ENCODE measurements around the gene TOM1L2.

- TF ChIP-seq POLR2A (IDR thresholded peaks at IDR 0.05; ENCODE audit: low read depth, low read length) (no peak), POLR2AphosphoS5 (IDR thresholded peaks at IDR 0.05; ENCODE audit: low read depth, low read length) (no peak), PAX5 (IDR thresholded peaks at IDR 0.05; ENCODE audit: insufficient read depth, low read length, severe bottlenecking) (no peak), TAF1 (IDR thresholded peaks at IDR 0.05; ENCODE audit: low read depth, low read length) (no peak), POU2F2 (IDR thresholded peaks at IDR 0.05; ENCODE audit: low read depth, low read length) (no peak), SPI1 (IDR thresholded peaks at IDR 0.05; ENCODE audit: low read depth, low read length) (no peak)
Measured at GRCh38 chr17:17855976-17856375, 116.2 kb downstream of the TOM1L2 start.

Measured in GM12891 (cell line).